Kasumi-1 (cell line): ENCODE results near the gene ACTN2.

Experiments
- DNase-seq, 2 experiments: peaks; one replicate each; lab custom pipeline; 2025; lab: John Stamatoyannopoulos, UW

Gene ACTN2

DNA sequence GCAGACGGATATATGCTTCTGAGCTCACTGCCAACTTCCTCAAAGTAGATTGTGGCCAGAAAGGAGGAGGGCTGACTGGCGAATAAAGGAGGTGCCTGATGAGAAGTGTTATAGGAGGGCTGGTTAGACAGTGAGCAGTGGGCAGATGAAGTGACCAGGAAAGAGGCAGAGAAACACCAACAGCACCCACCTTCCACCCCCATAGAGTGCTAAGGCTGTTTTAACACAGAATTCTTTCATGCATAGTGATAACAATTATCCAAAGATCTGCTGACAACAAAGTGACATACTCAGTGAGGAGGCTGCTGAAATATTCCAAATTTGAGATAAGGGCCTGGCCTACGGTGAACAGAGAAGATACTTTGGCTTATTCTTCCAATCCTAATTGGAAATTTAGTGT is 87.6 kb downstream of the ACTN2 start:
- peak; percentile 33 to 41 for DNase-seq

DNA sequence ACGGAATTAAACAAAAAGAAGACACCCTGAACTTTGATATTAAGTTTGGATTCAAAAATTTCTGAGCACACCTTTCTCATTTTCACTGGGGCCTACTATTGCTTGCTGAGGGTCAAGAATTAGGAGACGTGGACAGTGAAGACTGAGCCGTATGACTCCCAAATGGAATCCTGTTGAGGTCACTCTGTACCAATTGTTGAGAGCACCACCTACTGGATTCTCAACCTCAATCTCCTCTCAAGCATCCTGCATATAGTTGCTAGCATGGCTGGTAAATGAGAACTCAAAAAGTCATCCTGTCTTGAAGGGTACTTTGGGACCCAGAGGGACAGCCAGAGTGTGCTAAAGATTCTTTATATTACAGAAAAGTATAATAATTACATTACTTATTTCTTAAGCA is 88.6 kb downstream of the ACTN2 start:
- DNase-seq, result no peak

DNA sequence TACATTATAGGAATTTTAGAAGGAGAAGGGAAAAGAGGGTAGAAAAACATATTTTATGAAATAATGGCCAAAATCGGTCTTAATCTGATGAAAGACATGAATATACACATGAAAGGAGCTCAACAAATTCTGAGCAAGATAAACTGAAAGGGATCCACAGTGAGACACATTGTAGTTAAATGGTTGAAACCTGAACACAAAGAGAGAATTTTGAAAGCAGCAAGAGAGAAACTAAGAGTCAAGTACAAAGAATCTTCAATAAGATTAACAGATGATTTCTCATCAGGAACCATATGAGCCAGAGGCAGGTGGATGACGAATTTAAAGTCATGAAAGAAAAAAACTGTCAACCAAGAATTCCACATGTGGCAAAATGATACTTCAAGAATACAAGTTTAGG is 93.0 kb downstream of the ACTN2 start:
- no peak for DNase-seq

DNA sequence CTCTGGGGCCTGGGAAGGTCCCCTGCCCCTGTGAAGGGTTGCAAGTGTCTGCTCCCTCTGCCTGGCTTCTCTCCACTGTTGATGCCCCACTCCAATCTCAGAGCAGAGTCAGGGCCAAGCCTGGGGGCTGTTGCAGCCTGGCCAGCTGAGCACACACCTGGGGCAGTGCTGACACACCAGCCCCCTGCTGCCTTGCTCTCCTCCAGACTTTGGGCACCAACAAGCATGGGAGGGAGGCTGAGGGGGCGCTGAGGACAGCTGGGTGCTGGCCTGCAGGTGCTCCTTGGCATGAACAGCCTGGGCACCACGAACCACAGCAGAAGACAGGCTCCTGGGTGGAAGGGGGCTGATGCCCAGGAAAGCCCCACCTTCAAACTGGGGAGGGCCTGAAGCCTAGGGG is 99.2 kb downstream of the ACTN2 start:
- DNase-seq, result no peak

DNA sequence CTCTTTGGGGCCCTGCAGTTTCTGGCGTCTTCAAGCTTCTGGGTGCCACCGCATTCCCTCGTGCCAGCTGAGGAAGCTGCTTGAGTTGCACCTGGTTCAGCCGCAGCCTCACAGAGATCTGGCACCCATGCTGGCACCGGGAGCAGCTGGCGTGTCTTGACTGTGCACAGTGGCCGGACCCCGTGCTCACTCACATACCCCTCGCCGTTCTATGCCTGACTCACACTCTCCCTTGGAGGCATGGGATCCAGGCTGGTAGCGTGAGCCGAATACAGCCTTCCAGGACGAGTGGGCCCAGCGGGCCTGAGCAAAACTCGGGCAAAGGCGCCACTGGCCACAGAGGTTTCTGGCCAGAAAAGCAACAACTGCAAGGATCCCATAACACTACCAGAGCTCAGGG is 100.2 kb downstream of the ACTN2 start:
- no peak for DNase-seq

DNA sequence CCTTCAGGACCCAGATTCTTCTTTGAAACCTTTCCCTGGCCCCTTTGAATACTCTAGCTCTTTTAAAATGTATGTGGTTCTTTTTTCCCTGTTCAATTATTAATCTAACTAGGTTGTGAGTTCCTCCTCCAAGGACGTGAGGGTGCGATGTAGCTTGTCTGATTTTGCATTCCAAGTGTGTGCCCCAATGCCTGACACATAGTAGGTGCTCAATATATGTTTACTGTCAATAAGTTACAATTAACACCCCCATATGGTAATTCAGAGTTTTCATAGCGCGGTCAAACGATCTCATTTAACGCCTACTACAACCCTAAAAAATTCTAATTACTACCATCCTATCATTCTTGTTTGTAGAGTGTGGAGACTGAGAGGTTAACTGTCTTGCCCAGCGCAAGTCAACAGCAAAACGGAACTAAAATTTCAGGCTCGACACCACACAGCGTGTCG is 108.3 kb downstream of the ACTN2 start:
- DNase-seq, result no peak

DNA sequence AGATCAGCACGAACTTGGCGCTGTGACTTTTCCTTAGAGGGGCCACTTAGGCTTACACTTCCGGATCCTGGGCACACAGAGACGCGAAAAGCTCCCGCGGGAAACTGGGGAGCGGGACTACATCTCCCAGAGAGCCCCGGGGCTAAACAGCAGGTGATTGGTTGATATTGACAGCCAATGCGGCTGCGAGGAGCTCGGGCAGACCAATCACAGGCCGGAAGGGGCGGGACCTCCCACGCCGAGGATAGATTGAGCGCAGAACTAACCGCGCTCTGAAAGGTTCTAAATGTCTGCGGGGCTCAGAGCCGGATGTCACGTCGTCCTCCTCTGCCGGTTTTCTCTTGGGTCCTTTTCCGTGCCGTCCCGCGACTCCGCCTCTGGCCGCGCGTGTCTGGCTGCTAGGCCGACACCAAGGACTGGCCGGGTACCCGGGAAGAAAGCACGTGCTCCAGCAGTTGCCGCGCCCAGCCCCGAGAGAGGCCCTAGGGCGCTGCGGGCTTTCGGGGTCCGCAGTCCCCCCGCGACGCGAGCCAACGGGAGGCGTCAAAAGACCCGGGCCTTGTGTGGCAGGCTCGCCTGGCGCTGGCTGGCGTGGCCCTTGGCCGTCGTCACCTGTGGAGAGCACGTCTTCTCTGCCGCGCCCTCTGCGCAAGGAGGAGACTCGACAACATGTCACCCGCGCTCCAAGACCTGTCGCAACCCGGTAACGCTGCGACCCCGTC is 108.9 kb downstream of the ACTN2 start, which contains the start of gene MTR:
Gene MTR, plus strand, starts transcription at position 258 of the 722 bp plus-strand sequence. Its CDS starts 412 bp downstream, at position 670.
- peak; percentile 99 for DNase-seq

DNA sequence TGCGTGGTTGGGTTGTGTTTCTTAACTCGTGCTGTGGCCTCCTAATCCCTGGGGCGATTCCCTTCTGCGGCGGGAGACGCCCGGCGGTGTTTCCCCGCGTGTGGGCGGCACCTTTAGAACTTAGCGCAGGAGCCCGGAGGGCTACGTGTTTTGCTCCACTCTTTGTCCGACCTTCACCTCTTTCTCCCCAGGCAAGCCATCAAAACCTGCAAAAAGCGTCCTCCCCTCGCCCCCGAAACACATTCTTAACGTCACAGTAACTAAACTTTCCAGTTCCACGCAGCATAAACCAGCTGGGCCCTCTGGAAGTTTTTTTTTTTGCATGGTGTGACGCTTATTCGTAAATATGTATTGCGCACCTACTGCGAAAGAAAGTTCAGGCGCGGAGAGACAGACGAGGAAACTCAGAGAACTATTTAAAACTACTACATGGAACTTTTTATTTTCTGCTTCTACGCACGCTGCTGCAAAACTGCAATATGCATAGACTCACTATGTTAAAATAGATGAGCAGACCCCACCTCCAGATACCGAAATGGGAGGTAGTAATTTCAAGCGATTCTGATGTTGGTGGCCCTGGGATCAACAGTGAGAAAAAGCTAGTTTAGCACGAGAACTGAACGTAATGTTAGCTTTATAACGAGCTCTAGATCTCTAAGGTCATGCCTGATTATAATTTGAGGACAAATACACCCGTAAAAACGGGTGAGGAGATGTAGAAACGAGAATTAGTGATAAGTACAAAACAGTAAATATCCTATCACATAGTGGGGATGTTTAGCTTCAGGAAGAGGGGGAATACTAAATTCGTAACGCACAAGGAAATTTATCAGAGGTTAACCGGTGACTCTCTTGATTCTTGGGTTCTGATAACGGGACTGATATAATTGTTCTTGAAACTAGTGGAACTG is 109.7 kb downstream of the ACTN2 start:
- peak; percentile 28 to 47 for DNase-seq

DNA sequence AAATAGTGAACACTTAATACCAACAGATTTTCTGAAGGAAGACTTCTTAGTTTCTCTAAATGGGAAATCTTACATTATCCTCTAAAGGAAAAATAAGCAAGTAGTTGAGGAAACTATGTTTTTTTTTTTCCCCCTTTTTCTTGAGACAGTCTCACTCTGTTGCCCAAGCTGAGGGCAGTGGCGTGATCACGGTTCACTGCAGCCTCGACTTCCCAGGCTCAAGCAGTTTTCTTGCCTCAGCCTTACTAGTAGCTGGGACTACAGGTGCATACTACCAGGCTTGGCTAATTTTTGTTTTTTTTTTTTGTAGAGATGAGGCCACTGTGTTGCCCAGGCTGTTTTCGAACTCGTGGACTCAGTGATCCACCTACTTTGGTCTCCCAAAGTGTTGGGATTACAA is 112.7 kb downstream of the ACTN2 start:
- DNase-seq, result no peak

DNA sequence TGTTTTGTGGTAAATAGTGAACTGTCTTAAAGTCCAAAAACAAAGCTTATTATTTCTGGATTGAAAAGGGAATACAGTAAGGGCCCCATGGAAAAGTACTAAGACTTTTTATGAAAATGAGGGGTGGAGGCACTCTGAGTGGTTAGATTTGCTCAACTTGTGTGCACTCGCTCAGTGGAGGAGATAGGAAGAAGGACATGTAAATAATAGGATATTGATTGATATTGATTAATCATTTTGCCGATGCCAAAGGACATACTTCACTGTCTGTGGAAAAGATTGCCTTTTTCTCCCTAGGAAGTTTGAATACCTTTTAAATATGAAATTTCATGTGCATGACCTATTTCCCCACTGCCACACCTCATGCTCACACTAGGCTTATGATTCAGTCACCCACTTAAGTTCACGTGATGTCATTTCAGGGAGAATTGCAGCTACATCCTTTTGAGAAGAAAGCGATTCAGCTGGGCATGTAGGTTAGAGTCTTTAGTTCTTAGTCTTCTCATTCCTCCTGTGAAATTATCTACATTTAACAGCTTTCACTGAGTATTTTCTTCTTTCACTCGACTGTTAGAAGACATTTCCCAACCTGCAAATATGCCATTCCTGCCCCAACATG is 113.8 kb downstream of the ACTN2 start:
- DNase-seq, result no peak

DNA sequence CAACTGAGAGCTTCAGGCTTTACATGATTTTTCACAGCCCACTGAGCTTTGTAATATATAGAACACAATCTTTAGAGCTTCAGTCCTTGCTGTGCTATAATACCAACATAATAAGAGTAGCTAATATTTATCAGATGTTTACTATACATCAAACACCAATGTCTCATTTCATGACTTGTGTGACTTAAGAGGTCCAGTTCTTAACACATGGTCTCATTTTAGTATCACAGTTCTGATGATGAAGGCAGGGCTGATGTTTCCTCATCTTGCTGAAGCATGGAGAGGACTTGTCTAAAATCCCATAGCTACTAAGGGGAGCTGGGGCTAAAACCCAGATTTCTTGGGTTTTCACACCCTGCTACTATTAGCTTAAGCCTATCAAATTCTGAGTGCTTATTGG is 114.3 kb downstream of the ACTN2 start:
- no peak for DNase-seq

DNA sequence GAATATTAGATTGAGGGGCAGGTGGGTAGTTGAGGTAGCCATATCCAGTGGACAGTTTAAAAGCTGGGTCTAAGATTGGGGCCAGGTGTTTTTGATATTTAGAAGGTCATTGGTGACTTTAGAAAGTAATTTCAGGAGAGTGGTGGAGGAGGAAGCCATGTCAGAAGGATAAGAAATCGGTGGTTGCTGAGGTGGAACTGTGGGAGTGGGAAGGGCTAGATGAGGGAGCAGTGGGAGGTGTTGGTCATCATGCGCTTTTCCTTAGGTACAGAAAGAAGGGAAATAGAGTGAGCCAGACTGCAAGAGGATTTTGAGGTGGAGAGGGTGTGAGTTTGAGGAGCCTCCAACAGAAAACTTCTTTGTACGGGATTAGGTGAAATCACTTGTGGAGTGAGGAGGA is 116.0 kb downstream of the ACTN2 start:
- no peak for DNase-seq

DNA sequence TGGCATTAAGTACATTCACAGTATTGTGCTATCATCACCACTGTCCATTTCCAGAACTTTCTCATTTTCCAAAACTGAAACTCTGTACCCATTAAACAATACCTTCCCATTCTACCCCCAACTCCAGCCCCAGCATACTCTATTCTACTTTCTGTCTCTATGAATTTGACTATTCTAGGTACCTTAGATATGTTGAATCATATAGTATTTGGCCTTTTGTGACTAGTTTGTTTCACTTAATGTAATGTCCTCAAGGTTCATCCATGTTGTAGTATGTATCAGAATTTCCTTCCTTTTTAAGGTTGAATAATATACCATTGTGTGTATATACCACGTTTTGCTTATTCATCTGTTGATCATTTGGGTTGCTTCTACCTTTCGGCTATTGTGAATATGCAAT is 120.3 kb downstream of the ACTN2 start:
- no peak for DNase-seq

DNA sequence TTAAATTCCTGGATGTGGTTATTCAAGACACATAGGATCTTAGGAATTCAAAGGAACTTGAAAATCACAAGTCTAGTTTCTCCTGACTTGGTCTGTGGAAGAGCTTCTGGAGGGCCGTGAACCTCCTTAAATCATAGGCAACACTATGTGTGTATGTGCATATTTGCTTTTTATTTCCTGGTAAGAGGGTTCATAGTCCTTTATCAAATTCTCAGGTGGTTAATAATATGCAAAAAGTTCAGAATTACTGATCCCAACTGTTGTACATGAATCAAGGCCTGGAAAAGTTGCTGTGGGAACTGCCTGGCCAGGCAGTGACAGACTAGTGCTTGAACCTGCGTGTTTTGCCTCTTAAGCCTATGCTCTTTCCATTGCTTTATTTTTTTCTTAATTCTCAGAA is 121.7 kb downstream of the ACTN2 start:
- DNase-seq, result no peak

DNA sequence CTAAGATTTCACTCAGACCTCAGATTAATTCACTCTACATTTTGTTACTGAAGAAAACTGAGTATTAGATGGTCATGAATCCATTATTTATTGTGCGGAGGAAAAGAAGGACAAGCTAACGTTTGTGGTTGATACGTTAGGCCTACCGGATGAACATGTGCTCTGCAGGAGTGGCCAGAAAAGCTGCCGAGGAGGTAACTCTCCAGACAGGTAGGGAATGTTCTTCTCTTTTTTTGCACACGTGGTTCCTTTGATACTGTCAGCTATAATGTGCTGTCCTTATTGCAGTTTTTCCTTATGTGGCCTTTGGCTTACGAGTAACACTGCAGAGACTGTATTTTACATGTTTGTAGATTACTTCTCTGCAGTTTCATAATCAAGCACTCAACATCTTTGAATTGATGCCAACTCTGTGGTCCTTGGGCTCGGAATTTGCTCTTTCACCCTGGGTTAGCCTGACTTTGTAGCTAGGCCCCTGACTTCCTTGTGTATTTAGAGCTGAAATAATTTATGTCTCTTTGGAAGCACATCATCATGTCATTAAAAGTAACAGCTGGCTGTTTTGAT is 122.3 kb downstream of the ACTN2 start:
- DNase-seq, result no peak

DNA sequence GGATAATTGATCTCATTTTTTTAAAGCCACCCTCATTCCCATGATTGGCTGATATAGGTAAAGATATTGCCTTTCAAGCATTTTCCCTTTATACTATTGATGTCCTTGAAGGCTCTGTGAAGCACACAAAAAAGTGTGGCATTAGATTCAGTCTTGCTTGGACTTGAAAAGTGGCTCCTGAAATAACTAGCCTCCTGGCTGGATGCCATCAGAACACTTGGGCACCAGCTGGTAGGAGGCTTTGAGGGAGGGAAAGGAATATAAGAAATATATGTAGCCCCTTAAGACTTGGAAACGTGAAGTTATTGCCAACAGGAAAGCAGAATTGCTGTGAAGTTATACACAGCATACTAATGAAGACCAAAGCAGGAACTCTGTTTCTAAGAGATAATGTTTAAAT is 122.8 kb downstream of the ACTN2 start:
- DNase-seq, result no peak

DNA sequence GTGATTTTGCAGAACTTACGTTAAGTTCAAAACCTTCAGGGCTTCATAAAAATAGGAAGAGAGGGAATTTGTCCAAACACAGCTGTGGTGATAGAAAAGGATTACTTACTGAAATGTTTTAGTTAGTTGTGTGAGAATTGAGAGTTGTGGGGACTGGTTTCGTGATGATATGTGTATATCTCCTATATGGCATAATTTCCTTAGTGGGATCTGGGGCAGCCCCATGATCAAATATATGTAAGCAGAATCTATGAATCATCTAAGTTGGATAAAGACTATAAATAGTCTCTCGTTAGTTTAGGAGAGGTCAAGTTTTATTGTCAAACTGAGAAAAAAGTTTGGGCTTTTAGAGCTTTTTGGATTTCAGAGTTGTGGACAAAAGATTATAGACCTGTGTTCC is 123.7 kb downstream of the ACTN2 start:
- no peak for DNase-seq

DNA sequence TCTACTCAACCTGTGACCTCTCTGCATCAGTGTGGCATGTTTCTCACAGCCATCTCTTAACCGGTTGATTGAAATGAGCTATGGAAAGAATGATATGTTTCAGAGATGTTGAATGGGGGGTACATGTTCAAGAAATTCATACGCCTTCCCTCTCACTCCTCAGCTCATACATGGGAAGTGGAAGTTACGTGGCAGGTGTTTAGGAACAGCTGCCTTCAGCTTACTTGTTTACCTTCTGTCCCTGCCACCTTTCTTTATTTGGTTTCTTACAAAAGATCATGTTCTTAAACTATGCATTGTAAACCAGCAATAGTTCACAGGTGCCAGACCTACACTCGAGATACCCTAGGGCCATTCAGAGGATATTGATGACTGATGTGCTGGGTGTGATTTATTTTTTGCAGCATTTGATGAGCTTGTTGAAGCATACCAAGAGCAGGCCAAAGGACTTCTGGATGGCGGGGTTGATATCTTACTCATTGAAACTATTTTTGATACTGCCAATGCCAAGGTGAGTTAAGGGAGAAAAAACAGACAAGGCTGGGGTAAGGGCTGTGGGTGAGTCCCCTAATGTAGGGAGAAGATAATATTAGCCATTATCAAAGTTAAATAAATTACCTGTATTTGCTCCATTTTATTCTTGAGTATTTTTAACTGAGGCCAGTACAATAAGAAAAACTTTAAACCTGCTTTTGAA is 126.2 kb downstream of the ACTN2 start:
- no peak for DNase-seq
